HL-60 (cell line): ENCODE results near the gene VARS2.
A peak's percentile ranks its signal among the peaks of the same experiment; 100 is the strongest.

ENCODE experiments used
- DNase-seq, 2 experiments: peaks; one replicate each; pipeline ENCODE4 v3.0.0-alpha.2; 2010 to 2020; ENCODE audit warnings: low read depth in 1 of 2, low spot score in 1 of 2
- H3K27ac ChIP-seq: fragments of 250-450 bp; sonication (Bioruptor Pico); replicated peaks from 2 replicates; pipeline ENCODE4 v1.5.1; 2020; ENCODE audit warnings: mild to moderate bottlenecking, moderate library complexity
- H3K27me3 ChIP-seq: fragments of 250-450 bp; sonication (Bioruptor Pico); 2 replicates; pipeline ENCODE4 v1.5.1; 2021; ENCODE audit warnings: mild to moderate bottlenecking, moderate library complexity; ENCODE audit not compliant: insufficient read depth, poor library complexity, severe bottlenecking
- H3K4me3 ChIP-seq: replicated peaks from 2 replicates; pipeline ENCODE4 v1.5.1; 2011; ENCODE audit warnings: mild to moderate bottlenecking, control low read depth, low read length; ENCODE audit not compliant: insufficient read depth
- CTCF ChIP-seq: IDR thresholded peaks from one replicate; pipeline ENCODE4 v1.5.1; 2011; ENCODE audit warnings: low read length, control low read depth, inconsistent platforms; ENCODE audit not compliant: insufficient read depth
- GABPA ChIP-seq: IDR thresholded peaks from 2 replicates; pipeline ENCODE4 v1.6.1; 2012; ENCODE audit warnings: low read depth
- POLR2AphosphoS5 ChIP-seq: IDR thresholded peaks from 2 replicates; pipeline ENCODE4 v1.6.1; 2012; ENCODE audit warnings: low read depth
- REST ChIP-seq: IDR thresholded peaks from 2 replicates; pipeline ENCODE4 v1.6.1; 2012; ENCODE audit warnings: low read depth; ENCODE audit not compliant: insufficient replicate concordance
- SPI1 ChIP-seq: IDR thresholded peaks from 2 replicates; pipeline ENCODE4 v1.6.1; 2012; ENCODE audit warnings: low read depth, mild to moderate bottlenecking, borderline replicate concordance

The VARS2 gene

GRCh38 chr6:30915591-30915946 lies 1.5 kb downstream of the VARS2 start:
- H3K27me3 ChIP-seq = no peaks in the 10 kb centered on the region
- no peak overlapping the region; the same call in 1 of the 2 replicates for H3K27ac ChIP-seq
- H3K4me3 ChIP-seq = no peak overlapping the region
- TF ChIP-seq SPI1 (no peak), CTCF (peak; percentile 30)
- peak; percentile 36 to 54 for DNase-seq

- Histone ChIP-seq H3K27me3 (no peaks in the 10 kb centered on the region), H3K27ac (no peak overlapping the region), H3K4me3 (no peak overlapping the region)
- DNase-seq = no peak
- TF ChIP-seq GABPA (no peak), SPI1 (no peak), POLR2AphosphoS5 (no peak), CTCF (no peak), REST (no peak)
Observed at GRCh38 chr6:30917041-30917440, 3.0 kb downstream of the VARS2 start.

GRCh38 chr6:30917487-30917886 lies 3.4 kb downstream of the VARS2 start:
- no peak for DNase-seq
- TF ChIP-seq GABPA (no peak), REST (no peak), SPI1 (no peak), CTCF (no peak), POLR2AphosphoS5 (no peak)
- Histone ChIP-seq H3K4me3 (no peak overlapping the region), H3K27ac (no peak overlapping the region), H3K27me3 (no peaks in the 10 kb centered on the region)

GRCh38 chr6:30918670-30919069 lies 4.6 kb downstream of the VARS2 start:
- no peak overlapping the region for H3K4me3 ChIP-seq

More at GRCh38 chr6:30918670-30919069, 4.6 kb downstream of the VARS2 start:
- TF ChIP-seq CTCF (no peak), REST (no peak), POLR2AphosphoS5 (no peak), GABPA (no peak), SPI1 (no peak)
- no peak for DNase-seq
- no peaks in the 10 kb centered on the region for H3K27me3 ChIP-seq
- H3K27ac ChIP-seq = no peak overlapping the region
